Thoracic aorta (tissue), 2 donors: ENCODE measurements around the gene DDX20. TPM values are rescaled to one million over a fixed set of nuclear protein-coding genes. Genes with fewer than 3 reads are reported as not detected.
A peak's percentile ranks its signal among the peaks of the same experiment; 100 is the strongest.

Experiments used
- ATAC-seq: fragments of 150-250 bp; one replicate; pipeline ENCODE4 v1.8.0; 2017; ENCODE audit warnings: low read depth; ENCODE audit not compliant: insufficient number of reproducible peaks, low FRiP score
- DNase-seq: peaks from one replicate; pipeline ENCODE4 v3.0.0-alpha.2; 2020; ENCODE audit warnings: low spot score
- H3K27ac ChIP-seq, 2 donors: fragments of 200-600 bp; sonication (generic); 1 replicate in 1 of 2; 2 replicates in 1 of 2; pipeline ENCODE4 v1.5.1; 2016; ENCODE audit warnings: mild to moderate bottlenecking in 2 of 2, moderate library complexity in 2 of 2
- H3K27me3 ChIP-seq: fragments of 200-600 bp; sonication (generic); replicated peaks from 2 replicates; pipeline ENCODE4 v1.6.0; 2016; ENCODE audit warnings: mild to moderate bottlenecking; ENCODE audit not compliant: insufficient read depth
- H3K36me3 ChIP-seq: fragments of 200-600 bp; sonication (generic); one replicate; pipeline ENCODE4 v1.5.1; 2016
- H3K4me1 ChIP-seq, 2 donors: fragments of 200-600 bp; sonication (generic); 1 replicate in 1 of 2; 2 replicates in 1 of 2; pipeline versions ENCODE4 v1.5.1 to v1.6.0; 2016; ENCODE audit warnings: low read depth in 2 of 2, mild to moderate bottlenecking in 1 of 2; ENCODE audit not compliant: control insufficient read depth in 1 of 2
- H3K4me3 ChIP-seq: fragments of 200-600 bp; sonication (generic); 2 replicates; pipeline ENCODE4 v1.5.1; 2016; ENCODE audit warnings: mild to moderate bottlenecking
- H3K9me3 ChIP-seq: fragments of 200-600 bp; sonication (generic); 2 replicates; pipeline ENCODE4 v1.5.1; 2016
- CTCF ChIP-seq: fragments of 200-600 bp; sonication (generic); IDR thresholded peaks from one replicate; pipeline ENCODE4 v1.5.1; 2019; ENCODE audit warnings: antibody characterized with exemption
- total RNA-seq, 2 donors: library from RNA; depleted of rRNA; stranded (reverse); fragments of >200 nt; gene quantifications; one replicate each; pipeline versions ENCODE4 v1.1.0 to v1.2.3, GENCODE V29; 2016

The DDX20 gene
- total RNA-seq, 2 donors from 2014 or later = 17.2 to 21.5 TPM

GRCh38 chr1:111733183-111733991 lies 22.3 kb upstream of the DDX20 start:
- H3K9me3 ChIP-seq = no peaks in the 10 kb centered on the region
- peak overlapping the region; percentile 25 to 55 for H3K27ac ChIP-seq
- DNase-seq = no peak
- peak; percentile 20 for ATAC-seq
- H3K4me1 ChIP-seq = peaks cover 16 to 66% of the 10 kb centered on the region in 2 donors
- no peaks in the 10 kb centered on the region for H3K27me3 ChIP-seq
- no peak for TF ChIP-seq CTCF
- H3K4me3 ChIP-seq = no peak overlapping the region
- H3K36me3 ChIP-seq = no peaks in the 10 kb centered on the region

DNA sequence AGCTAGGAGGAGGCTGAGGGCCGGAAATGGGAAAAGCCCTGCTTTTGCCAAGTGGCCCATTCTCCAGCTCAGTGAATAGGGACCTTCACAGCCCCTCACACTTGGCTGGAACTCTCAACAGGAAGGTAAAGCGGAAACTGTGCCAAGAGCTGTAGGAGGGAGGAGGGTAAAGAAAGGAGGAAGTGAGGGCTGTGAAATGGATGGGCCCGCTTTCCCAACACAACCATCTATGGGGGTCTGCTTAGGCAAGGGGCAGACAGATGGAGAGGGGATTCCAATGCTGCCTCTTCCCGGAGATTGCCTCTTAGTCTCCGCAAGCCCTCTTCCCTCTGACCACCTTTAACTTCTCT lies 21.7 kb upstream of the DDX20 start:
- no peak for TF ChIP-seq CTCF
- Histone ChIP-seq H3K4me1 (peaks cover 16 to 65% of the 10 kb centered on the region in 2 donors), H3K9me3 (no peaks in the 10 kb centered on the region), H3K36me3 (no peaks in the 10 kb centered on the region), H3K27ac (peak overlapping the region; percentile 25 to 55), H3K27me3 (no peaks in the 10 kb centered on the region), H3K4me3 (no peak overlapping the region)
- ATAC-seq (no peak), DNase-seq (no peak)

- DNase-seq = no peak
- H3K27ac ChIP-seq = no peak overlapping the region
- H3K9me3 ChIP-seq = no peaks in the 10 kb centered on the region
- H3K36me3 ChIP-seq = no peaks in the 10 kb centered on the region
- peaks cover 16 to 60% of the 10 kb centered on the region in 2 donors for H3K4me1 ChIP-seq
- no peak for ATAC-seq
- H3K27me3 ChIP-seq = no peaks in the 10 kb centered on the region
- TF ChIP-seq CTCF = no peak
- no peak overlapping the region for H3K4me3 ChIP-seq
These were observed 21.3 kb upstream of the DDX20 start for GRCh38 chr1:111734426-111734825.

DNA sequence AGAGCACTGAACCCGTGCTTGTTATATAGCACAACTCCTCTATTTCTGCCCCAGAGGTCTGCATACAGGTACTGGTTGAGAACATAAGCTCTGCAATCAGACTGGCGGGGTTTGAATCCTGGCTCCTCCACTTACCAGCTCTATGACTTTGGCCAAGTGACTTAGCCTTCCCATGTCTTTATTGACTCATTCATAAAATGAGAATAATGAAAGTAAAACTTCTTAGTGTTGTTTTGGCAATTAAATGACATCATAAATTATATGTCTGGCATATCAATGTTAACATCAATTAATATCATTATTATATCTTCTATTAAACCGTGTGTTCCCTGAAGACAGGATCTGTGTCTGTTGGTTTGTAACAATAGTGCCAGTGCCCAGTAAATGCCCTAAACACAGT lies 20.8 kb upstream of the DDX20 start:
- Histone ChIP-seq H3K4me3 (no peak overlapping the region), H3K36me3 (no peaks in the 10 kb centered on the region), H3K9me3 (no peaks in the 10 kb centered on the region), H3K4me1 (peaks cover 16 to 56% of the 10 kb centered on the region in 2 donors), H3K27ac (no peak overlapping the region), H3K27me3 (no peaks in the 10 kb centered on the region)
- TF ChIP-seq CTCF = no peak
- DNase-seq (no peak), ATAC-seq (no peak)

GRCh38 chr1:111735321-111735720 lies 20.4 kb upstream of the DDX20 start:
- Histone ChIP-seq H3K4me1 (peaks cover 16 to 51% of the 10 kb centered on the region in 2 donors), H3K36me3 (no peaks in the 10 kb centered on the region), H3K27me3 (no peaks in the 10 kb centered on the region), H3K27ac (no peak overlapping the region), H3K4me3 (no peak overlapping the region), H3K9me3 (no peaks in the 10 kb centered on the region)
- ATAC-seq (no peak), DNase-seq (no peak)
- no peak for TF ChIP-seq CTCF
